ENCODE data around the gene THBS4.
A peak's percentile ranks its signal among the peaks of the same experiment; 100 is the strongest.
"Not testable (repeated sequence)": the region's sequence is repeated elsewhere in the genome, so short reads cannot be mapped to it uniquely, and the experiment has no call there.

THBS4 gene

GRCh38 chr5:80076131-80077050 is 41.2 kb downstream of the THBS4 start:
- DNase-seq (ENCODE audit: low read depth in 3 of 3): no peak

GRCh38 chr5:80077051-80077714 is 42.0 kb downstream of the THBS4 start:
- DNase-seq (ENCODE audit: low read depth in 3 of 3): no peak

- no peak for DNase-seq (ENCODE audit: low read depth in 3 of 3)
These were observed 43.8 kb downstream of the THBS4 start for GRCh38 chr5:80078921-80079320.

GRCh38 chr5:80082281-80082680 is 47.1 kb downstream of the THBS4 start:
- DNase-seq (ENCODE audit: low read depth in 3 of 3): no peak

- peak in 2 of 3 experiments; percentile 11 to 41 for DNase-seq (ENCODE audit: low read depth in 3 of 3)
These were observed 47.6 kb downstream of the THBS4 start for GRCh38 chr5:80082731-80083100.

GRCh38 chr5:80083101-80083890 is 48.1 kb downstream of the THBS4 start:
- peak in 1 of 3 experiments; percentile 2 for DNase-seq (ENCODE audit: low read depth in 3 of 3)

GRCh38 chr5:80090884-80091166 is 55.7 kb downstream of the THBS4 start:
- DNase-seq (ENCODE audit: low read depth in 3 of 3): no peak

GRCh38 chr5:80091792-80092192 is 56.6 kb downstream of the THBS4 start:
- DNase-seq (ENCODE audit: low read depth in 3 of 3): peak in 1 of 3 experiments; percentile 9

GRCh38 chr5:80092486-80093107 is 57.4 kb downstream of the THBS4 start:
- no peak for DNase-seq (ENCODE audit: low read depth in 3 of 3)

GRCh38 chr5:80093796-80094195 is 58.6 kb downstream of the THBS4 start:
- no peak for DNase-seq (ENCODE audit: low read depth in 3 of 3)

GRCh38 chr5:80094236-80094738 is 59.1 kb downstream of the THBS4 start:
- no peak for DNase-seq (ENCODE audit: low read depth in 3 of 3)

GRCh38 chr5:80097451-80097850 is 62.3 kb downstream of the THBS4 start:
- no peak for DNase-seq (ENCODE audit: low read depth in 3 of 3)

- DNase-seq (ENCODE audit: low read depth in 3 of 3): no peak
These were observed 66.8 kb downstream of the THBS4 start for GRCh38 chr5:80101993-80102392.

- DNase-seq (ENCODE audit: low read depth in 3 of 3): no peak
These were observed 68.2 kb downstream of the THBS4 start for GRCh38 chr5:80103371-80103770.

- no peak for DNase-seq (ENCODE audit: low read depth in 3 of 3)
These were observed 70.7 kb downstream of the THBS4 start for GRCh38 chr5:80105698-80106439.

- DNase-seq (ENCODE audit: low read depth in 3 of 3): no peak
These were observed 71.8 kb downstream of the THBS4 start for GRCh38 chr5:80106916-80107315.

- DNase-seq (ENCODE audit: low read depth in 3 of 3): no peak
These were observed 74.7 kb downstream of the THBS4 start for GRCh38 chr5:80109646-80110478.

GRCh38 chr5:80111376-80111990 is 76.3 kb downstream of the THBS4 start:
- not testable (repeated sequence) for DNase-seq (ENCODE audit: low read depth in 3 of 3)

GRCh38 chr5:80114860-80115259 is 79.7 kb downstream of the THBS4 start:
- no peak for DNase-seq (ENCODE audit: low read depth in 3 of 3)

GRCh38 chr5:80116000-80116399 is 80.9 kb downstream of the THBS4 start:
- no peak for DNase-seq (ENCODE audit: low read depth in 3 of 3)
